Endometrium (tissue), 2 donors: Measurements from ENCODE around the gene CFAP77.

Experiments
- FAIRE-seq: peaks from 2 replicates; lab custom pipeline; 2012; peaks lifted over from hg19 to GRCh38; lab: Jason Lieb, UNC
- donor health status: control.
- donor health status: control.

CFAP77 gene

DNA sequence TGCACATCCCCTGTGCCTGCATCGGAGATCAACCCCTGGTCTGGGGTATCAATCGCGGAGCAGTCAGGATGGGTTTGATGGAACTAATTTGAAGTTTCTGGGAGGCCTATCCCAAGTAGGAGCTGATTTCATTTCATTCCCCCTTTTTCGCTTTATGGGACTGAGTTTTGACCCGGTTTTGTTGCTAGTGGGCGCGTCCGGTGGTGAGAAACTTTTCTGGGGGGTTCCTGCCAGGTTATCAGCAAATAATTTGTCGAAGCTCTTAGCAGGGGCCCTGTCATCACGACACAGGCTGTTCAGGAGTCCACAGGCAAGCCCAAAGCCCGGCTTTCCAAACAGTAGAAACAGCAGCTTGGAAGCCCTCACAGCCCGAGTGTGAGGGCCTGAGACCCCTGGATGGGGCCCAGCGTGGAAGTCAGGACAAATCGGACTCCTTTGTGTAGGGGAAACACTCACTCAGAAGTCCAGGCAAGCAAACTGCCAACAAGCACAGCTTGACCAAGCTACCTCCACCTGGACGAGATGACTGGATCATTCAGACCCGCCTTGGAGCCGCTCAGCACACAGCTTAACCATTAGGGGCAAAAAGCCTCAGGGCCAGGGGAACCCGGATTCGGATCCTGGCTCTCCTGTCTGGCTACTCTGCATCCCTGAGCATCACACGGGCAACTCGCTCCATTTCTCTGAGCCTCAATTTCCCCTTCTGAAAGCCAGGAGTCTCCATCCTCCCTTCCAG is 108.0 kb downstream of the CFAP77 start:
- FAIRE-seq: no peak

DNA sequence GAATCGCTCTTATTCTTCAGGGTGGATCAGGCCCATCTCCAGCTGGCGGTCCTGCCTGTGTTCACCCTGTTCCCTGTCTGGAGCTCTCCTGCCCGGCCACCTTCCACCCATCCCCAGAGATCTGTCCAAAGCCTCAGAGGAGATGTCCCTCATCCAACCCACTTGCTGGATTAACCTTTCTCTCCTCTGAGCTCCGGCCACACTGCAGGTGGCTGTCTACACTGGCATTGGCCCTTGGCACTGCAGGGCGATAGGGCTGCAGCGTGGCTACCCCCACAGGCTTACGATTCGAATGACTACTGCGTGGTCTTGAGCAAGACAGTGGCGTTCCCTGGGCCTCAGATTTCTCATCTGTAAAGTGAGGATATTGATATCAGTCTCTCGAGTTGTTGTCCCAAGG is 108.6 kb downstream of the CFAP77 start:
- FAIRE-seq: no peak

DNA sequence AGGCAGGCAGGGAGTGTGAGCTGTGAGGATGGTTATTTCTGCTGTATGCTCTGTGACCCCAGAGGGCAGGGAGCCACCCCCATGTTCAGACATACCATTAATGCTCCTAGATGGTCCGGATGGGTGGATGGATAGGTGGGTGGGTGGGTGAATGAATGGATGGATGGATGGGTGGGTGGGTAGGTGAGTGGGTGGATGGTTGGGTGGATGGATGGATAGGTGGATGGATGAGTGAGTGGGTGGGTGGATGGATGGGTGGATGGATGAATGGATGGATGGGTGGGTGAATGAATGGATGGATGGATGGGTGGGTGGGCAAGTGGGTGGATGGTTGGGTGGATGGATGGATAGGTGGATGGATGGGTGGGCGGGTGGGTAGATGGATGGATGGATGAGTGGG is 109.0 kb downstream of the CFAP77 start:
- no peak for FAIRE-seq

DNA sequence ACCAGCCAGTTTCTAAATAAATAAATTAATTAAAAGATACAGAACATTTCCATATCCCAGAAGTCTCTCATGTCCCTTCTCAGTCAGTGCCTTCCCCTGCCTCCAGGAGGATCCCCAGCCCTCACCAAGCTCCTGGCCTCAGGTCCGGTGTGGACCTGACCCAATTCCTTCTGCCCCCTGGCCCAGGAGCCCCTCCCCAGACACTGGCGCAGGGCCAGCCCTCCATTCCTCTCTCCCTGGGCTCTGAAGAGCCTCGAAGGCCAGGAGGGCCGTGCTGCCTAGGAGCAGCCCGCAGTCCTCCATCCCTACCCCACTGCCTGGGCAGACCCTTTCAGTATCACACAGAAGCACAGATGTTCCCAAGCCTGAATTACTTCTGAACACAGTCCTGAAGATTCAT is 110.6 kb downstream of the CFAP77 start:
- FAIRE-seq: no peak

DNA sequence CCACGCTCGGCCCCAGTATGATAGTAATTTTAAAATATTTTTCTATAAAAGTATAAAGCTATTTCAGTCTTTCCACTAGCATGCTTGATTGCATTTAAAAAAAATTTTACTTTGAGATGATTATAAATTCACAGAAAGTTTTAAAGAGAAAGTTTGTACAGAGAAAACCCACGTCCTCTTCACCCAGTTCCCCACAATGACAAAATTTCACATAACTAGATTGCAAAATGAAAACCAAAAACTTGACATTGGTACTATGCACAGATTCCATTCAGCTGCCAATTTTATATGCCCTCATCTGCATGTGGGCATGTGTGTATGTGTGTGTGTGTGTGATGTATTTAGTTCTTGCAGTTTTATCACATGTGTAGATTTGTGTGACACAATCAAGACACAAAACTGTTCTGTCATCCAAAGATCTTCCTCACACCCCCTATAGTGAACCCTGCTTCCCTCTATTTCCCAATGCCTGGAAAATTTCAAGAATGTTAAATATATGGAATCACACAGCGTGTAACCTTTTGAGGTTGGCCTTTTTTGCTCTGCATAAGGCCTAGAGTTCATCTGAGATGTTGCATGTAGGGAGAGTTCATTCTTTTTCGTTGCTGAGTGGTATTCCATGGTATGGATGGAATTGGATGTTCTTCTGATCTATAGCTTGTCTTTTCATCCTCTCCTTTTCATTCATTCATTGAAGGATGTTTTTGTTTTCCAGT is 115.5 kb downstream of the CFAP77 start:
- no peak for FAIRE-seq

DNA sequence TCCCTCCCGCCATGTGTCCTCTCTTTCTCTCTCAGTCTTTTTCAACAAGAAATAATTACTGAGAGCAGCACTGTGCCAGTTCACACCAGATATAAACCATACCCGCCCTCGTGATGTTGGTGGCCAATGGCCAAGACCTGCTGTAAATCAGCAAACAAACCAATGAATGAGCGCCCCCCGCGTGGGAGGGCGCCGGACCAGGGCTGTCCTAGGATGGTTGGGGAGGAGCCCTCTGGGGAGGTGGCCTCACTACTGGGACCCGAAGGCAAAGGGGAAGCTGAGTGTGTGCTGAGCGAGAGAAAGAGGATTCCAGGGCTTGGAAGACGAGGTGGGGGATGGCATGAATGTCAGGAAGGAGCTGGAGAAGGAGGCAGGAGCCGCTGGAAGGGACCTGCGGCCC is 121.2 kb downstream of the CFAP77 start:
- no peak for FAIRE-seq

DNA sequence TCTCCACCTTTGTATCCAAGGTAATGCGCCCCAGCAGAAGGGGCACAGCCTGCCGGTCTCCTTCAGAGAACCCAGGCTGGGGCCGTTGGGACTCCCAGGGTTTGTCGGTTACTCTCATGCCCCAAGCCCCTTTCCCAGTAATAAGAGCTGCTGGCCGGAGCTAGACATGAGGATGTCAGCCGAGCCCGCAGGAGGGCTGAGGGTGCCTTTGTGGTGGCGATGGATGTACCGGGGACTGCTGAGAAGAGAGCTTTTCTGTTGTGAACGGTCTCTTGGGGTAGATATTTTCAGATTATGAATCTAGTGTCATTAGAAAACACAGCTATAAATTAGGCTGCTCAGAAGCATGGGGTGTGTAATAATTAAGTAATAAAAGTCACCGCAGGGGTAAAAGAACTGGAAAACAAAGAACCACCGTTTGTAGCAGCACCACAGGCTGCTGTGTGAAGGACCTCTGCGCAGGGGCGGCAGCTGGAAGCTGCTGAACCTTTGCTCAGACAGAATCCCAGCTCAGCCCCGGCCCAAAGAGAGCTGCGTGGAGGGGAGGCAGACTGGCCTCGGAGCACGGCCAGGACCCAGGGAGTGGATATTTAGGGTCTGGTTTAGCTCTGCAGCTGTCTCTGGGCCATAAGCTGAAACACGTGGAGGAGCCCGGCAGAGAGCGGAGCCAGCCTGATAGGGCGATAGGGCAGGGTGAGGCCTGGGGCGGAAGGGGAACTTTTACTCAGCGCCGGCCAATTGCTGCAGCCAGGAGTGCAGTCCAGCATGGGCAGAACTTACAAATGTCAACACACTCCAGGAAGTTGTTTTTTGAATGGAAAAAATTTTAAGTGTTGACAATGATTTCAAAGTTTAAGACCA is 121.9 kb downstream of the CFAP77 start:
- FAIRE-seq: no peak

DNA sequence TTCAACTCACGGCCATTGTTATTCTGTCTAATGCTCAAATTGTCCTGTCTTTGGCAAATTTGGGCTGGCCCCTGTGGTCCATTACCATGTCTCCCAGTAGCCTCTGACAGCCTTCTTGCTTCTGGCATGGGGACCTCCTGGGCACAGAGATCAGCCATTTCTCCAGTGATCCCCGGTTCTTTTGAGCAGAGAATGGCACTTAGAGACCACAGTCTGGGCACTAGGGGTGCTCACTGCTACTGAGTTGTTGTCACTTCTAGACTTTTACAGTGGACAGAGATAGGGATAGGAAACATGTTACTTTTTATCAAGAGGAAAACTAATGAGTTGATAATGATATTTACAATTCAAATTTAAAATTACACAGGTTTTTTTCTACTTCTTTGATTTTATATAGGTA is 124.8 kb downstream of the CFAP77 start:
- no peak for FAIRE-seq

DNA sequence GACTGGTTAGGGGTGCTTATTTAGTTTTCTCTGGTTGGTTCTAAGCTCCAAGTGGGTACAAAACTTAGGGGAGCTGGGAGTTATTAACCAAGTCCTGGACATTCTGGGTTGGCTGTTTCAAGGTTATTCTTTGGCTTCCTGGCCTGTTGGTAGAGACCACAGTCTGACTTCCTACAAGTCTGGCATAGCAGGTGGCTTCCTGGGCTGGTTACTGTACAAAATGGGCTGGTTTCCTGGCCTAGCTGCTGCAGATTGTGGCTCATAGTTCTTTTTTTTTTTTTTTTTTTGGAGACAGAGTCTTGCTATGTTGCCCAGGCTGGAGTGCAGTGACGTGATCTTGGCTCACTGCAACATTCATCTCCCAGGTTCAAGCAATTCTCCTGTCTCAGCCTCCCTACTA is 126.1 kb downstream of the CFAP77 start:
- no peak for FAIRE-seq

DNA sequence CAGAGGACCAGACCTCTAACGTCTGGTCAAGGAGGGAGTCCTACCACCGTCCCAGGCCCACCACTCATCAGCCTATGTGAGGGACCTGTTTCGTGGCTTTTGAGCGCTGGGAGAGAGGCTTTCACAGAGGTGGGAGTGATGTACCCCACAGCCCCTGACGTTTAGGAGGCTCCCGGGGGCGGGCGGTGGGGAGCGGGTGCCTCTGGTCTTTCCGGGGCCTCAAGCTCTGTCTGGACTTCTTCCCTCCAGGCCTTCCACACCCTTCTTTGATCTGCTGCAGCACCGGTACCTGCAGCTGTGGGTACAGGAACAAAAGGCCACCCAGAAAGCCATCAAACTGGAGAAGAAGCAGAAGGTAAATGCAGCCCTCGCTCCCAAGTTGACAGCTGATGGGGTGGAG is 127.3 kb downstream of the CFAP77 start:
- no peak for FAIRE-seq

DNA sequence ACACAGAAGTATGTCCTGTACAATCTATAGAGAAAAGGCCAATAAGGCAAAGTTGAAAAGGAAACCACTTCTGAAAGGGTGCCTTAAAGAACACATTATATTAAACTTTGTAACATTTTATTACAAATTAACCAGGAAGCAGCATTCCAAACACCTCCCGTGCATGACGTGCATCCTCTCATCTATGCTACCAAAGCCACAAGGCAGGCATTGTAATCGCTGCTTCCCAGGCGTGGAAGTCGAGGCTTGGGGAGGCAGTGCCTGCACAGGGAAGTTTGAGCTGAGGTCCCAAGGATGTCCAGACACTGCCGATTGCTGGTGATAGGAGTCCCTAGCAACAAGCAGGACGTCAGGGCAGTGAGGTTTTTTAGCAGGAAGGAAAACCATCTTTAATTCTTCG is 128.1 kb downstream of the CFAP77 start:
- no peak for FAIRE-seq

DNA sequence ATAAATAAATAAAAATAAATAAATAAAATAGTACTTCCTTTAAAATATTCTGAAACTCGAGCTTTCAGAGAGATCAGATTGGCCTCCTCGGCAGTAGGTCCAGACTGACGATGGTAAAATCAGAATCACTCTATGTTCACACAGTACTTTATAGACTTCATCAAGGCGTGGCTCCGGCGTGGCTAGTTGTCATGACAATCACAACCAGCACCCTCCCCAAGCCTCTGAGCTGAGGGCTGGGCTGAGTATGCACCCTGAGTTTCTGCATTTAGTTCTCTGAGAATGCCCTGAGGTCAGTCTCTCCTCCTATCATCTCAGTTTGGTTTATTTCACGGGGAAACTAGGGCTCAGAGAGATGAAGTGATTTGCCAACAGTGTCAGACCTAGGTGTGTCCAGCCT is 129.1 kb downstream of the CFAP77 start:
- FAIRE-seq: no peak

DNA sequence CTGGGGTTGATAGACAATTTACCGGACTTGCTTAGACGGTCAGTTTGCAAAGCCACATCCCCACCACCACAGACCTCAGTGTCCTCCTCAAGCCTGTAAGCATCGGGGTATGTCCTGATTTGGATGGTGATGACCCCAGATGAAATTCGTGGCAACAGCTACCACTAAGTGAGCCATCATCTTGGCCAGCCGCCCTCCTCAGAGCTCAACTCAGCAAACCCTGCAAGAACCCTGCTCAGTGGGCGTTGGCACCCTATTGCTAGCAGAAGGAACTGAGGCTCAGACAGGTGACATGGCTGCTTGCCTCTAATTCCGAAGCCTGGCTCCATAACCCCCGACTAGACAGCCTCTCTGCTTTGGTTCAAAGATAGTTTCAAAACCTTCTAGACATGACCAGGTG is 131.0 kb downstream of the CFAP77 start:
- no peak for FAIRE-seq

DNA sequence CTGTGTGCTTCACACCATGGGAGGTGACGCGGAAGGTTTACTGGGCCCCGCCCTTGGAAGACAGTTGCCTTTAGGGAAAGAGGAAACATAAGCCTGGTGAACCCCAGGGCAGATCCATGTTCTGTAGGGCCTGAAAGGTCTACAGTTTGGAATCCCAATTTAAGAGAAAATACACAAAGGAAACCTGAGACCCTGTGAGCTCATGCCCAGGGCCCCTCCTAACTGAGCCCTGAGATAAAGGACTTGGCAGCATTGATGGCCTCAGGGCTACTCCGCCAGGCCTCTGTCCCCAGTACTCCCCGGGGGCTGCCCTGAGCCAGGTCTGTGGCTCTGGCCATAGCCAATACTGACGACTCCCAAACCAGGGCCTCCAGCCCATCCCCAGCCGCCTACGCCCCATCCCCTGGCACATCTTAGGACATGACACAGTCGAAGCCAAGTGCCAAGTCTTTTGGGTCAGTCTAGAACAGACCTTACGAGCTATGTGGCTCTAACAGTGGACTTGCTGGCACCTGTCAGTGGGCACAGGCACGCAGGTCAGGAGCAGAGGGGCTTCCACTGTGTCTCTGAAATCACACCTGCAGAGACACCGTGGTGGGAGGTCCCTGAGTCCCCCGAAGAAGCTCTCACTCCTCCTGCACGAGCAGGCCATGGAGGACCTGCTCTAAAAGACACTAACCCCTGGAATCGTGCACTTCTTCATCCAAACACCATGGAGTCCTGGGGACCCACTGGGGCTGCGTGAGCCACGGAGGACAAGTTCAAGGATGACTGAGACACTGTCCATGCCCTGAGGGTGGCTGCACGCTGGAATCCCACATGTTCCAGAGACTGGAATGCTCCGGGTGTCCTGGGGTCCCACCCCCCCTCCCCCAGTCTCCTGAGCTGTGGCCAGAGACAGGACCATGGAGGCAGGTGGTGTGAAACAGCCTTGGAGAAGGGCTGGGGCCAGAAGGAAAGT is 132.1 kb downstream of the CFAP77 start:
- FAIRE-seq: no peak

DNA sequence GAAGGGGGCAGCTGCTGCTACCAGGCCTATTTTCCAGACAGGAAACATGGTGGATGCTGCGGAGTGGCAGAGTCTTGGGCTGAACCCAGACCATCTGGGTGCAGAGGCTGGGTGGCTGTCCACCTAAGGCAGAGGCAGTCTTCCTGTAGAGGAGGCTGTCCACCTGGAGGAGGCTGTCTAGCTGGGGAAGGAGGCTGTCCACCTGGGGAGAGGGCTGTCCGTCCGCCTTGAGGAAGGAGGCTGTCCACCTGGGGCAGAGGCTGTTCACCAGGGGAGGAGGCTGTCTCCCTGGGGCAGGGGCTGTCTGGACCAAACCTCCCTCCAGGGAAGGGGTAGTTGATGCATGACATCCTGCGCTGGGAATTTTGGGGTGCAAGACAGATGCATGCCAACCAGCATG is 133.2 kb downstream of the CFAP77 start:
- no peak for FAIRE-seq

DNA sequence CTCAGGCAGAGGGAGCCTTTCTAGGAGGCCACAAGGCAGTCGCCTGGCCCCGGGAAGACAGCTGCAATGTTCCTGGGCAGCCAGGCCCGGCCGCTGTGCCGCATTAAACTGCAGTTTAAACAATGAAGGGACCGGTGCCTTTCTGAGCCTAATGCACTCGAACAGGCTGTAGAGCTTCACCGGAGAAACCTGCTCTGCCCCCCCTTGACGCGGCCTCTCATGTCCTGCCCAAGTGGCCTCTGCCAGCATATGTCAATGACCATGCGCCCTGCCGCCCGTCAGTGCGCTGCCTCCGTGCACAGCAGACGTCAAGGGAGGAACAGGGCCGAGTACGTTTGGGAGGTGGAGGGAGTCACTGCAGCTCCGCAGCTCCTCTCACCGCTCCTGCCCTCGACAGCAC is 133.9 kb downstream of the CFAP77 start:
- no peak for FAIRE-seq

DNA sequence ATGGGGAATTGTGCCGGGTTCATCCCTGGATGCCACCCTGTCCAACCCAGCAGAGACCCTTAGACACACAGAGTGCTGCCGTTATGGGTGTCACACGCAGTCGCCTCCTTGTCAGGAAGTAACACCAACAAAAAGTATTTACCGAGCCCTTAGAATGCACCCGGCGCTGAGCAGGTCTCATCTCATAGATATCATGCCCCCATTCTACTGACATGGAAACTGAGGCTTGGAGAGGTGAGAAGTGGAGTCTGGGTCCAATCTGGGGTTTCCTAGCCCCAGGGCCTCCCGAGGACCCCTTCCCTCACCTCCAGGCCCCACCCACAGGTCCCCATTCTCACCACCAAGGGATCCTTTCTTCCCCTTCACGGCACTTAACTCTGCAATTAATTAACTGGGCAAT is 135.6 kb downstream of the CFAP77 start:
- FAIRE-seq: no peak

DNA sequence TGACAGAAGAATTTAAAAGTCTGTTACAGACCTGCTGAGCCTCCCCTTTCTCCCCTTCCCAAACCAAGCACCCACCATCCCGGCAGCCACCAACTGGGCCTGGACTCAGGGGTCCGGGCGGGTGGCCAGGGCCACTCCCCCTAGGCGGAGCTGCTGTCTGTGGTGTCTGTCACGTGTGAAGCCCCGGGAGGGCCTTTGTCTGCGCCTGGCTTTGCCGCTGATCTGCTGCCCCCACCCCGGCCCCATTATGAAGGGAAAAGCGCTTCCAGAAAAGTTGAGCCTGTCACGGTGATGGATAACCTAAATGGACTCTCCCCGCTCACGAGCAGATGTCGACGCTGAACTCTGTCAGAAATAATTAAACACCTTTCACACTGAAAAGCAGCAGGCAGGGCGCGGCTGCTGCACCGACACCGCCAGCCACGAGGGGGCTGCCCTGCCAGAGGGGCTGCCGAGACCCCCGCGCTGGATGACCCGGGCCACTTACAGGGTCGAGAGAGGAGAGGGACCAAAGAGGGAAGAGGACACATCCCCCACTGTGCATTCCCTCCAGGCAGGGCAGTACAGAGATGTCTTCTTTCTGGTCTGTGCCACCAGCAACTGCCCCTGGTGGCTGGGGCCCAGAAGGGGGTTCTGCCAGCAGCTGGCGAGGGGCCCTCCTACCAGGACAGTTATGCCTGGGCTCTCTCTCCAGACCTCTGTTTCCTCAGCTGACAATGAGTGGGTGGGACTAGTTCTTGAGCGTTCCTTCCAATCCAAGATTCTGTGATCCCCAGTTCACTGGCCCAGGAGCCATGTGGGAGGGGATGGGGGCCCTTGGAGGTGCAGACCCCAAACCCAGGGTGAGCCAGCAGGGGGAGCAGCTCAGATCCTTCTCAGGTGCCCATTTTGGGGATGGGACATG is 136.4 kb downstream of the CFAP77 start:
- FAIRE-seq: no peak

DNA sequence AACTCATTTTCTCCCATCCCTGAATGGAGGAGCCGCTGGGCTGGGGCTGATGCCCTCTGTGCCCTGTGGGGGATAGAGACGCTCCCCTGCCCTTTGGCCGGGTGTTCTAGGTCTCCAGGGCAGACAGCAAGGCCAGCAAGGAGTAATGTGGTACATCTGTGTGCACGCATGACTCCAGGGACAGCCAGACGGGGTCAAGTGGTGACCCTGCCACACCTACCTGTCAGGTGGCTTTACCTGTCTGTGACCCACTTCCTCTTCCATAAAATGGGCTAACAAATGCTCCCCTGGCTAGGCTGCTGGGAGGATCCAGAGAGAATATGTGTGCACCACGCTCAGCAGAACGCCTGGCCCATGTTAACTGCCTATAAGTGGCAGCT is 137.0 kb downstream of the CFAP77 start:
- no peak for FAIRE-seq

DNA sequence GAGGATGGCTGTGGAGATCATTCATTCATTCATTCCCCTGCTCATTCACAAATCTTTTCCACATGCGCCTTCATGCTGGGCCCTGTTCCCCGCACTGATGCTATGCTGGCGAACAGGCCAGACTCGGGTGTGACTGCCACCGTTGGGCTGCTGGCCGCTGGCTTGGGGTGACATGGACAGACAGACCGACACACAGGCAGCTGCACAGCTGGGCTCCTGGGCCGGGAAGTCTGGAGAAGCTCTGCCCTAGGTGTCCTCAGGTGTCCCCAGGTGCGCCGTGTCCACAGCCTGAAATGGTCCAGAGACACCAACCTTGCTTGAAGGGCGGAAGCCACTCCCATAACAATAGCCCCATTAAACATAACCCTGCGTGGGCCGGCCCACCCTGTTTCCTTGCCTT is 137.4 kb downstream of the CFAP77 start:
- no peak for FAIRE-seq
